Heart right ventricle (tissue), 16 donors: ENCODE data around the gene TSPOAP1. TPM values are rescaled to one million over a fixed set of nuclear protein-coding genes. Genes with fewer than 3 reads are reported as not detected.

Experiments used
- ATAC-seq, 8 donors: fragments of 200-7000 bp; cut with Tn5 transposase; one replicate each; pipeline ENCODE4 v1.9.1; 2020; ENCODE audit warnings: mild to moderate bottlenecking in 8 of 8, moderate library complexity in 8 of 8, moderate number of reproducible peaks in 1 of 8
- DNase-seq, 2 donors: peaks; one replicate each; pipeline ENCODE4 v3.0.0-alpha.2; 2020
- H3K27ac ChIP-seq, 10 donors: fragments of 200-600 bp; sonication (generic) in 2 of 10; one replicate each; pipeline versions ENCODE4 v1.5.0 to v1.8.0; 2020 to 2022; ENCODE audit warnings: mild to moderate bottlenecking in 3 of 10
- H3K27me3 ChIP-seq, 7 donors: fragments of 200-600 bp; one replicate each; pipeline ENCODE4 v1.8.0; 2021 to 2022; ENCODE audit warnings: mild to moderate bottlenecking in 2 of 7
- H3K36me3 ChIP-seq, 9 donors: fragments of 200-600 bp; sonication (generic) in 1 of 9; one replicate each; pipeline versions ENCODE4 v1.5.0 to v1.8.0; 2020 to 2022; ENCODE audit warnings: mild to moderate bottlenecking in 2 of 9
- H3K4me1 ChIP-seq, 9 donors: fragments of 200-600 bp; sonication (generic) in 1 of 9; one replicate each; pipeline versions ENCODE4 v1.5.0 to v1.8.0; 2020 to 2022; ENCODE audit warnings: mild to moderate bottlenecking in 4 of 9
- H3K4me3 ChIP-seq, 10 donors: fragments of 200-600 bp; sonication (generic) in 2 of 10; one replicate each; pipeline versions ENCODE4 v1.5.0 to v1.8.0; 2020 to 2022; ENCODE audit warnings: mild to moderate bottlenecking in 7 of 10, moderate library complexity in 2 of 10
- H3K9me3 ChIP-seq, 11 donors: fragments of 200-600 bp in 10 of 11; sonication (generic) in 2 of 11; one replicate each; pipeline versions ENCODE4 v1.5.0 to v1.8.0; 2013 to 2022; ENCODE audit warnings: mild to moderate bottlenecking in 2 of 11, control low read depth in 1 of 11, moderate library complexity in 1 of 11
- CTCF ChIP-seq, 9 donors: fragments of 200-600 bp; sonication (generic) in 2 of 9; IDR thresholded peaks; one replicate each; pipeline versions ENCODE4 v1.5.0 to v1.8.0; 2021 to 2022; ENCODE audit warnings: antibody characterized with exemption in 9 of 9, mild to moderate bottlenecking in 5 of 9, moderate library complexity in 1 of 9
- WGBS, 2 donors: extraction: QIAGEN DNeasy Blood & Tissue Kit; methylation state at CpG; one replicate each; pipeline ENCODE4 v1.1.7; 2013; ENCODE audit warnings: inconsistent platforms in 1 of 2; 5-methylcytosine and 5-hydroxymethylcytosine counted together
- intact Hi-C, 10 donors: fragments of 100-400 bp; cut with DNase I; formaldehyde crosslinking; loops; one replicate each; pipeline versions ENCODE4 v1.11.1 to v1.14.2; 2022
- polyA plus RNA-seq, 2 donors: library from polyadenylated mRNA; stranded (reverse); fragments of 200-250 nt; gene quantifications; one replicate each; pipeline ENCODE4 v1.2.3, GENCODE V29; 2013
- total RNA-seq, 10 donors: library from RNA; stranded (reverse); fragmentation: NEBNext Ultra II Directional in 3 of 10; extraction: Animal tissue kit (Norgen Biotek cat#: 25700) in 3 of 10; gene quantifications; one replicate each; pipeline versions ENCODE4 v1.2.1 to v1.2.4, GENCODE V29; 2021 to 2023
- donor health status: Arrhythmogenic right ventricular cardiomyopathy.
- donor health status: ischemic (EF 13 %, LVEDD 7.1; RV severe dilation, severe dysfunction).
- donor health status: healthy with polysubstance abuse.
- donor health status: DM: no; HTN: yes; CAD: no.
- donor health status: DM: no; HTN: no; CAD: no.
- donor health status: ischemic (EF 25% LVEDD 6.9; RV normal size, moderate dysfunction).
- donor health status: ischemic (EF 25% LVEDD 5.7; RV mildly dilated, moderate dysfunction).
- donor health status: healthy.
- donor health status: DM: yes; HTN: yes; CAD: no.
- donor health status: Ischemic cardiomyopathy.
- donor health status: ischemic (EF 35%, LVEDD 5.7; RV mildly dilated, moderate dysfunction).
- donor health status: nonischemic (EF 11% LVEDD 7.7; RV severe dilation, severe dysfunction).
- donor health status: DM: yes; HTN: yes; CAD: no.
- donor health status: PGD.
- donor health status: ischemic (EF 29% LVEDD 5.4; RV normal size, mild dysfunction).
- donor health status: nonischemic (EF 23%, LVEDD 6.1; RV moderate dilation, normal function).

The TSPOAP1 gene
- total and polyA plus RNA-seq, 12 donors = 1.6 to 35.6 (median 12.4) TPM

- Histone ChIP-seq H3K27me3 (peaks cover 0 to 47% (median 25%) of the 10 kb centered on the region in 7 donors), H3K27ac (peak overlapping the region in 2 of 10 donors; percentile 2 to 31), H3K36me3 (no peaks in the 10 kb centered on the region), H3K4me3 (peak overlapping the region in 8 of 10 donors; percentile 17 to 48 (median 34)), H3K4me1 (peaks cover 0 to 19% (median 11%) of the 10 kb centered on the region in 9 donors), H3K9me3 (no peaks in the 10 kb centered on the region)
- 11 to 15% methylated on average over 60 of the region's 60 CpGs for WGBS, 2 donors
- intact Hi-C loops = loop anchor here in 1 of 10 donors (5.0 kb wide), 1 partner anchor 977 kb away; no protein-coding TSS in a partner anchor
- no peak for TF ChIP-seq CTCF (IDR thresholded peaks at IDR 0.05)
- peak; percentile 71 to 85 (median 74) for ATAC-seq
- DNase-seq = peak; percentile 48 to 58
Observed at GRCh38 chr17:58279016-58279711, 49.4 kb downstream of the TSPOAP1 start.

- ATAC-seq = peak; percentile 63 to 87 (median 76)
- peak overlapping the region in 3 of 10 donors; percentile 2 to 31 (median 23) for H3K27ac ChIP-seq
- peak overlapping the region in 8 of 10 donors; percentile 17 to 48 (median 34) for H3K4me3 ChIP-seq
- peaks cover 0 to 19% (median 11%) of the 10 kb centered on the region in 9 donors for H3K4me1 ChIP-seq
- 26 to 27% methylated on average over 5 of the region's 5 CpGs for WGBS, 2 donors
- H3K9me3 ChIP-seq = no peaks in the 10 kb centered on the region
- intact Hi-C loops = loop anchor here in 1 of 10 donors (5.0 kb wide), 1 partner anchor 976 kb away; no protein-coding TSS in a partner anchor
- H3K27me3 ChIP-seq = peaks cover 0 to 43% (median 25%) of the 10 kb centered on the region in 7 donors
- TF ChIP-seq CTCF (IDR thresholded peaks at IDR 0.05) = no peak
- H3K36me3 ChIP-seq = no peaks in the 10 kb centered on the region
- peak in 1 of 2 donors; percentile 48 for DNase-seq
Observed at GRCh38 chr17:58278661-58279015, 50.0 kb downstream of the TSPOAP1 start.

- 87 to 91% methylated on average over 36 of the region's 36 CpGs for WGBS, 2 donors
Observed at GRCh38 chr17:58277802-58278595, 50.6 kb downstream of the TSPOAP1 start.

More at GRCh38 chr17:58277802-58278595, 50.6 kb downstream of the TSPOAP1 start:
- Histone ChIP-seq H3K4me3 (peak overlapping the region in 1 of 10 donors; percentile 5), H3K9me3 (no peaks in the 10 kb centered on the region), H3K27ac (peak overlapping the region in 2 of 10 donors; percentile 2 to 23), H3K4me1 (peaks cover 0 to 23% (median 11%) of the 10 kb centered on the region in 9 donors), H3K27me3 (peaks cover 0 to 44% (median 25%) of the 10 kb centered on the region in 7 donors), H3K36me3 (no peaks in the 10 kb centered on the region)
- peak in 2 of 8 donors; percentile 9 to 22 for ATAC-seq
- DNase-seq = no peak
- no peak for TF ChIP-seq CTCF (IDR thresholded peaks at IDR 0.05)
- intact Hi-C loops = loop anchor here in 1 of 10 donors (5.0 kb wide), 1 partner anchor 976 kb away; no protein-coding TSS in a partner anchor
